DOHH2 (cell line): ENCODE measurements around the gene GRID1.

ENCODE experiments used
- EZH2phosphoT487 ChIP-seq: fragments of 200-600 bp; sonication (generic); IDR thresholded peaks from 2 replicates; pipeline ENCODE4 v1.6.1; 2017; ENCODE audit warnings: borderline replicate concordance, mild to moderate bottlenecking, antibody characterized with exemption, low read length, moderate library complexity, mixed read lengths
- TF ChIP-seq, protein P1 (sequence below): fragments of 200-600 bp; sonication (generic); IDR thresholded peaks from one replicate; pipeline ENCODE4 v1.5.1; 2014; ENCODE audit warnings: antibody characterized with exemption, mild to moderate bottlenecking, low read depth, low read length; ENCODE audit not compliant: poor library complexity, severe bottlenecking

GRCh38 chr10:86195521-86196157 lies 171.0 kb downstream of the GRID1 start:
- TF ChIP-seq EZH2phosphoT487, result no peak
- TF ChIP-seq, protein P1, sequence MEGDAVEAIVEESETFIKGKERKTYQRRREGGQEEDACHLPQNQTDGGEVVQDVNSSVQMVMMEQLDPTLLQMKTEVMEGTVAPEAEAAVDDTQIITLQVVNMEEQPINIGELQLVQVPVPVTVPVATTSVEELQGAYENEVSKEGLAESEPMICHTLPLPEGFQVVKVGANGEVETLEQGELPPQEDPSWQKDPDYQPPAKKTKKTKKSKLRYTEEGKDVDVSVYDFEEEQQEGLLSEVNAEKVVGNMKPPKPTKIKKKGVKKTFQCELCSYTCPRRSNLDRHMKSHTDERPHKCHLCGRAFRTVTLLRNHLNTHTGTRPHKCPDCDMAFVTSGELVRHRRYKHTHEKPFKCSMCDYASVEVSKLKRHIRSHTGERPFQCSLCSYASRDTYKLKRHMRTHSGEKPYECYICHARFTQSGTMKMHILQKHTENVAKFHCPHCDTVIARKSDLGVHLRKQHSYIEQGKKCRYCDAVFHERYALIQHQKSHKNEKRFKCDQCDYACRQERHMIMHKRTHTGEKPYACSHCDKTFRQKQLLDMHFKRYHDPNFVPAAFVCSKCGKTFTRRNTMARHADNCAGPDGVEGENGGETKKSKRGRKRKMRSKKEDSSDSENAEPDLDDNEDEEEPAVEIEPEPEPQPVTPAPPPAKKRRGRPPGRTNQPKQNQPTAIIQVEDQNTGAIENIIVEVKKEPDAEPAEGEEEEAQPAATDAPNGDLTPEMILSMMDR, result no peak
